GM19463 (cell line): Measurements from ENCODE around the gene ENO2.
"Not testable (repeated sequence)": the region's sequence is repeated elsewhere in the genome, so short reads cannot be mapped to it uniquely, and the experiment has no call there.

ENCODE experiments used
- ATAC-seq: cut with Tn5 transposase; IDR thresholded peaks from one replicate; pipeline ENCODE4 v1.9.1; 2021; ENCODE audit warnings: mild to moderate bottlenecking, moderate library complexity; ENCODE audit not compliant: unreplicated experiment

The ENO2 gene

GRCh38 chr12:6914246-6914946 lies at the start of gene ENO2:
Gene ENO2, plus strand, starts transcription at chr12:6914580. Its CDS starts 1,253 bp downstream, at chr12:6915833.
- peak; percentile 83 for ATAC-seq

- not testable (repeated sequence) for ATAC-seq
Observed at GRCh38 chr12:6865307-6865706, 49.1 kb upstream of the ENO2 start.

GRCh38 chr12:6866163-6866919 lies 48.0 kb upstream of the ENO2 start:
- no peak for ATAC-seq

- peak; percentile 13 for ATAC-seq
Observed at GRCh38 chr12:6866920-6867412, 47.4 kb upstream of the ENO2 start.

- ATAC-seq, result peak; percentile 68
Observed at GRCh38 chr12:6867413-6868210, 46.8 kb upstream of the ENO2 start, which contains the start of gene TPI1. Gene TPI1, plus strand, starts transcription at chr12:6867531. Its CDS starts 36 bp downstream, at chr12:6867567.

- ATAC-seq, result no peak
Observed at GRCh38 chr12:6868211-6869048, 46.0 kb upstream of the ENO2 start.

GRCh38 chr12:6869049-6870021 lies 45.0 kb upstream of the ENO2 start:
- ATAC-seq, result no peak

GRCh38 chr12:6870304-6870703 lies 44.1 kb upstream of the ENO2 start:
- ATAC-seq, result not testable (repeated sequence)

GRCh38 chr12:6871052-6871957 lies 43.1 kb upstream of the ENO2 start:
- no peak for ATAC-seq

- ATAC-seq, result no peak
Observed at GRCh38 chr12:6872073-6873048, 42.0 kb upstream of the ENO2 start.

- ATAC-seq, result peak; percentile 77
Observed at GRCh38 chr12:6873094-6874014, 41.0 kb upstream of the ENO2 start, which contains the start of gene SPSB2. Gene SPSB2, minus strand, starts transcription at chr12:6873303. Its CDS starts 402 bp downstream, at chr12:6872901.

- ATAC-seq, result not testable (repeated sequence)
Observed at GRCh38 chr12:6874015-6874368, 40.4 kb upstream of the ENO2 start.

- ATAC-seq, result not testable (repeated sequence)
Observed at GRCh38 chr12:6879824-6880223, 34.6 kb upstream of the ENO2 start.

- ATAC-seq, result no peak
Observed at GRCh38 chr12:6883252-6883651, 31.1 kb upstream of the ENO2 start.

GRCh38 chr12:6883683-6884082 lies 30.7 kb upstream of the ENO2 start:
- no peak for ATAC-seq

GRCh38 chr12:6884539-6884938 lies 29.8 kb upstream of the ENO2 start:
- ATAC-seq, result no peak
